Spleen (tissue), 7 donors: ENCODE data around the gene CBS.
"Not testable (repeated sequence)": the region's sequence is repeated elsewhere in the genome, so short reads cannot be mapped to it uniquely, and the experiment has no call there.

Experiments
- POLR2A ChIP-seq, 3 donors: fragments of 450-650 bp; IDR thresholded peaks; one replicate each; pipeline ENCODE4 v1.5.1; 2017; ENCODE audit warnings: antibody characterized with exemption in 3 of 3, mild to moderate bottlenecking in 1 of 3
- POLR2AphosphoS5 ChIP-seq, 3 donors: sonication (generic); formaldehyde crosslinking; IDR thresholded peaks; one replicate each; pipeline ENCODE4 v1.5.1; 2017; ENCODE audit warnings: antibody characterized with exemption in 3 of 3
- TF ChIP-seq, protein P1 (sequence below), 11 experiments: fragments of 200-600 bp in 7 of 11; fragments of 450-650 bp in 4 of 11; sonication (generic) in 4 of 11; IDR thresholded peaks in 8 of 11; conservative IDR thresholded peaks in 3 of 11; 1 replicate in 7 of 11; 2 replicates in 4 of 11; pipeline versions ENCODE4 v1.4.0 to v1.8.0; 2016 to 2021; ENCODE audit warnings: antibody characterized with exemption in 11 of 11, inconsistent platforms in 4 of 11, mild to moderate bottlenecking in 1 of 11
- donor health status: DM: no; HTN: no; CAD: no; lungs with moderate emphysema.
- donor health status: DM: no; HTN: no; CAD: no.
- donor health status: DM: no; HTN: no; CAD: no.

DNA sequence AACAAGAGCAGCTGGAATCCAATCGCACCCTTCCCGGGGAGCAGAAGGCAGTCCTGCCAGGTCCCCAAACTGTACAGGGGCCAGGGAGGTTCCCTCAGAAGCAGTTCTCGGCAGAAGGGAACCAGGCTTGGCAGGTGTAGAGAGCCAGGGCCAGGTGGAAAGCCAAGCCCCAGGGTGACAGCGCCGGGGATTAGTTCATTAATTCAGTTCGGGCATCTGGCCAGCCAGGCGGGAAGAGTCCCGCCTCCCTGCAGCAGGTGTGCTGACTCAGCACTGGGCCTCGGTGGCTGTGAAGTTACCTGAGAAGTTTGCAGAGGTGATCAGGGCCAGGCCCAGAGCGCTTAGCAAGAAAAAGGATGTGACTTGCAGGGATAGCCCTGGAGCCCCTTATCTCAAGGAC, 6.0 kb downstream of the CBS start:
- TF ChIP-seq, protein P1, sequence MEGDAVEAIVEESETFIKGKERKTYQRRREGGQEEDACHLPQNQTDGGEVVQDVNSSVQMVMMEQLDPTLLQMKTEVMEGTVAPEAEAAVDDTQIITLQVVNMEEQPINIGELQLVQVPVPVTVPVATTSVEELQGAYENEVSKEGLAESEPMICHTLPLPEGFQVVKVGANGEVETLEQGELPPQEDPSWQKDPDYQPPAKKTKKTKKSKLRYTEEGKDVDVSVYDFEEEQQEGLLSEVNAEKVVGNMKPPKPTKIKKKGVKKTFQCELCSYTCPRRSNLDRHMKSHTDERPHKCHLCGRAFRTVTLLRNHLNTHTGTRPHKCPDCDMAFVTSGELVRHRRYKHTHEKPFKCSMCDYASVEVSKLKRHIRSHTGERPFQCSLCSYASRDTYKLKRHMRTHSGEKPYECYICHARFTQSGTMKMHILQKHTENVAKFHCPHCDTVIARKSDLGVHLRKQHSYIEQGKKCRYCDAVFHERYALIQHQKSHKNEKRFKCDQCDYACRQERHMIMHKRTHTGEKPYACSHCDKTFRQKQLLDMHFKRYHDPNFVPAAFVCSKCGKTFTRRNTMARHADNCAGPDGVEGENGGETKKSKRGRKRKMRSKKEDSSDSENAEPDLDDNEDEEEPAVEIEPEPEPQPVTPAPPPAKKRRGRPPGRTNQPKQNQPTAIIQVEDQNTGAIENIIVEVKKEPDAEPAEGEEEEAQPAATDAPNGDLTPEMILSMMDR (IDR thresholded peaks at IDR 0.05 in 8 of 11, conservative IDR thresholded peaks at IDR 0.05 in 3 of 11) = not testable (repeated sequence)
- TF ChIP-seq POLR2A, POLR2AphosphoS5 (IDR thresholded peaks at IDR 0.05): not testable (repeated sequence)
